IMR-90 (cell line): ENCODE results near the gene TTC28. TPM values are rescaled to one million over a fixed set of nuclear protein-coding genes. Genes with fewer than 3 reads are reported as not detected.

ENCODE experiments used
- ATAC-seq: fragments of 200-7000 bp; cut with Tn5 transposase; 2 replicates; pipeline ENCODE4 v1.9.1; 2020; ENCODE audit warnings: low read depth, mild to moderate bottlenecking, moderate library complexity
- BruUV-seq: library from RNA; stranded (reverse); fragments of 400-500 nt; replicated peaks from 2 replicates; lab custom pipeline; 2021; lab: Mats Ljungman, UMichigan
- CTCF ChIA-PET: fragments of 300-600 bp; formaldehyde crosslinking; extraction: SDS; loops from one replicate; lab custom pipeline; 2021; ENCODE audit warnings: antibody characterized with exemption; lab: Yijun Ruan, JAX
- POLR2A ChIA-PET: fragments of 300-600 bp; sonication (Branson Sonifier 250); formaldehyde crosslinking; loops from one replicate; lab custom pipeline; 2022; ENCODE audit warnings: antibody characterized with exemption; ENCODE audit not compliant: unreplicated experiment; lab: Charles Lee
- DNase-seq: peaks from one replicate; pipeline ENCODE4 v3.0.0; 2013
- H2AFZ ChIP-seq: replicated peaks from 2 replicates; pipeline ENCODE3; 2013; ENCODE audit warnings: low read length, mild to moderate bottlenecking; ENCODE audit not compliant: poor library complexity
- H2AK5ac ChIP-seq: 2 replicates; pipeline ENCODE4 v1.6.1; 2013; ENCODE audit warnings: low read depth, low read length, inconsistent platforms
- H2AK9ac ChIP-seq: replicated peaks from 2 replicates; pipeline ENCODE3; 2013; ENCODE audit warnings: mild to moderate bottlenecking, low read depth, low read length, moderate library complexity; ENCODE audit not compliant: poor library complexity
- H2BK120ac ChIP-seq: 2 replicates; pipeline ENCODE4 v1.6.1; 2013; ENCODE audit warnings: low read depth, low read length, inconsistent platforms
- H2BK15ac ChIP-seq: 3 replicates; pipeline ENCODE4 v1.6.1; 2013; ENCODE audit warnings: low read depth, low read length, inconsistent platforms
- H2BK20ac ChIP-seq: 2 replicates; pipeline ENCODE4 v1.6.1; 2013; ENCODE audit warnings: low read depth, mild to moderate bottlenecking, inconsistent platforms, low read length, moderate library complexity
- H2BK5ac ChIP-seq: 2 replicates; pipeline ENCODE4 v1.6.1; 2013; ENCODE audit warnings: mild to moderate bottlenecking, low read depth, low read length, inconsistent platforms; ENCODE audit not compliant: poor library complexity, severe bottlenecking
- H3K14ac ChIP-seq: replicated peaks from 2 replicates; pipeline ENCODE4 v1.6.1; 2013; ENCODE audit warnings: low read depth, low read length, inconsistent platforms
- H3K18ac ChIP-seq: 2 replicates; pipeline ENCODE4 v1.6.1; 2013; ENCODE audit warnings: low read depth, low read length, control low read depth
- H3K23ac ChIP-seq: 2 replicates; pipeline ENCODE4 v1.6.1; 2013; ENCODE audit warnings: low read depth, low read length, inconsistent platforms
- H3K27ac ChIP-seq: 2 replicates; pipeline ENCODE4 v1.5.1; 2013; ENCODE audit warnings: mild to moderate bottlenecking, control low read depth, low read length; ENCODE audit not compliant: insufficient read depth
- H3K27me3 ChIP-seq: 2 replicates; pipeline ENCODE4 v1.6.1; 2013; ENCODE audit warnings: low read length; ENCODE audit not compliant: control insufficient read depth, insufficient read depth
- H3K36me3 ChIP-seq: 2 replicates; pipeline ENCODE4 v1.6.1; 2013; ENCODE audit warnings: low read length, mixed read lengths; ENCODE audit not compliant: control insufficient read depth, insufficient read depth
- H3K4ac ChIP-seq: 2 replicates; pipeline ENCODE4 v1.6.1; 2013; ENCODE audit warnings: low read depth, low read length, inconsistent platforms
- H3K4me1 ChIP-seq: 2 replicates; pipeline ENCODE4 v1.6.1; 2013; ENCODE audit warnings: low read length, mixed read lengths; ENCODE audit not compliant: control insufficient read depth, insufficient read depth
- H3K4me2 ChIP-seq: 2 replicates; pipeline ENCODE4 v1.6.1; 2013; ENCODE audit warnings: low read depth, mild to moderate bottlenecking, control low read depth, low read length, moderate library complexity
- H3K4me3 ChIP-seq: 2 replicates; pipeline ENCODE4 v1.5.1; 2013; ENCODE audit warnings: low read depth, mild to moderate bottlenecking, control low read depth, low read length, moderate library complexity; ENCODE audit not compliant: insufficient read depth
- H3K56ac ChIP-seq: 2 replicates; pipeline ENCODE4 v1.6.1; 2013; ENCODE audit warnings: low read length, inconsistent platforms; ENCODE audit not compliant: insufficient read depth; ENCODE audit errors: extremely low read depth
- H3K79me1 ChIP-seq, 2 experiments: 2 replicates each; pipeline ENCODE4 v1.6.1; 2013; ENCODE audit warnings: low read length in 2 of 2, inconsistent platforms in 1 of 2, low read depth in 1 of 2
- H3K9ac ChIP-seq: 2 replicates; pipeline ENCODE4 v1.6.1; 2013; ENCODE audit warnings: low read depth, low read length, control low read depth
- H3K9me1 ChIP-seq: 2 replicates; pipeline ENCODE4 v1.6.1; 2013; ENCODE audit warnings: low read length, inconsistent platforms; ENCODE audit not compliant: insufficient read depth
- H3K9me3 ChIP-seq: 2 replicates; pipeline ENCODE4 v1.6.1; 2013; ENCODE audit warnings: low read length; ENCODE audit not compliant: control insufficient read depth, insufficient read depth
- H4K20me1 ChIP-seq: 2 replicates; pipeline ENCODE4 v1.6.1; 2013; ENCODE audit warnings: low read length, inconsistent platforms; ENCODE audit not compliant: insufficient read depth
- H4K5ac ChIP-seq: 2 replicates; pipeline ENCODE4 v1.6.1; 2013; ENCODE audit warnings: mild to moderate bottlenecking, low read depth, low read length, control low read depth
- H4K8ac ChIP-seq, 2 experiments: 2 replicates each; pipeline ENCODE4 v1.6.1; 2013; ENCODE audit warnings: low read depth in 2 of 2, low read length in 2 of 2, control low read depth in 1 of 2, inconsistent platforms in 1 of 2
- H4K91ac ChIP-seq: 2 replicates; pipeline ENCODE4 v1.6.1; 2013; ENCODE audit warnings: low read depth, low read length, inconsistent platforms; ENCODE audit not compliant: insufficient read depth
- CHD1 ChIP-seq: IDR thresholded peaks from 2 replicates; pipeline ENCODE4 v1.6.1; 2012; ENCODE audit warnings: low read depth, low read length, improper control_type of control experiment
- ELK1 ChIP-seq: fragments of 150-350 bp; IDR thresholded peaks from 2 replicates; pipeline ENCODE4 v1.6.1; 2016; ENCODE audit warnings: low read depth, mild to moderate bottlenecking, low read length, moderate library complexity, borderline replicate concordance
- MAFK ChIP-seq: IDR thresholded peaks from 2 replicates; pipeline ENCODE4 v1.6.1; 2012; ENCODE audit warnings: low read depth, low read length, improper control_type of control experiment
- RFX5 ChIP-seq: IDR thresholded peaks from 2 replicates; pipeline ENCODE4 v1.8.0; 2012; ENCODE audit warnings: low read depth, mild to moderate bottlenecking, low read length, moderate library complexity
- WGBS, 2 experiments: methylation state at CpG; one replicate each; pipeline versions ENCODE4 v1.1.5 to v1.1.7; 2013; ENCODE audit warnings: missing lambda C conversion rate in 2 of 2; ENCODE audit not compliant: insufficient read length in 1 of 2; ENCODE audit errors: extremely low coverage in 2 of 2; 5-methylcytosine and 5-hydroxymethylcytosine counted together
- dilution Hi-C: fragments of 300-500 bp; cut with HindIII; formaldehyde crosslinking; loops from one replicate; pipeline ENCODE4 v1.14.3; 2018; ENCODE audit warnings: low sequenced_read_pairs; ENCODE audit not compliant: unreplicated experiment
- in situ Hi-C: fragments of 300-500 bp; cut with MboI; formaldehyde crosslinking; loops from 3 replicates; pipeline ENCODE4 v1.14.3; 2019; ENCODE audit warnings: low sequenced_read_pairs, inconsistent platforms, mixed read lengths
- intact Hi-C: fragments of 100-400 bp; cut with micrococcal nuclease; formaldehyde crosslinking; loops from 2 replicates; pipeline ENCODE4 v1.10.0; 2022
- polyA plus RNA-seq, 3 experiments: library from polyadenylated mRNA; depleted of rRNA; stranded (reverse); fragments of >200 nt; gene quantifications; 2 replicates each; pipeline ENCODE4 v1.2.3, GENCODE V29; 2012; ENCODE audit warnings: low replicate concordance in 1 of 3
- total RNA-seq: library from RNA; depleted of rRNA; stranded (reverse); fragments of >200 nt; gene quantifications from 2 replicates; pipeline ENCODE4 v1.2.3, GENCODE V29; 2012

The TTC28 gene
- total and polyA plus RNA-seq, 2 of the 4 experiments (the other 2 are of a cell fraction) = 5.6 to 13.3 TPM

- H3K27me3 ChIP-seq = no peaks in the 10 kb centered on the region
- peaks cover 19% of the 10 kb centered on the region for H3K36me3 ChIP-seq
- H2BK120ac ChIP-seq = no peak overlapping the region
- H3K56ac ChIP-seq = no peak overlapping the region
- H3K79me1 ChIP-seq = no peaks in the 10 kb centered on the region
- no peak overlapping the region for H2BK20ac ChIP-seq
- peaks cover 13% of the 10 kb centered on the region for H3K4me1 ChIP-seq
- no peak overlapping the region for H4K91ac ChIP-seq
- peaks cover 18% of the 10 kb centered on the region for H4K20me1 ChIP-seq
- intact Hi-C loops = no loop called here
- 91% methylated on average over 8 of the region's 12 CpGs; no CpG with 5 or more reads in 1 of the 2 experiments for WGBS, 2 experiments
- H3K27ac ChIP-seq = no peak overlapping the region
- TF ChIP-seq RFX5 (no peak), MAFK (no peak), CHD1 (no peak), ELK1 (no peak)
- H3K4me3 ChIP-seq = no peak overlapping the region
- no peak overlapping the region for H4K8ac ChIP-seq
- no TSS peak for BruUV-seq
- no peak overlapping the region for H2AK9ac ChIP-seq
- no peak overlapping the region for H2BK15ac ChIP-seq
- no peak for ATAC-seq
- POLR2A ChIA-PET = no interaction called here
- H4K5ac ChIP-seq = no peak overlapping the region
- in situ Hi-C loops = loop anchor here (25.0 kb wide), 1 partner anchor 1255 kb away; no protein-coding TSS in a partner anchor
- no peak overlapping the region for H3K18ac ChIP-seq
- H2AFZ ChIP-seq = no peak overlapping the region
- CTCF ChIA-PET = no interaction called here
- no peak overlapping the region for H3K4me2 ChIP-seq
- no peak for DNase-seq
- no peak overlapping the region for H3K9ac ChIP-seq
- no peak overlapping the region for H2AK5ac ChIP-seq
- no peak overlapping the region for H3K23ac ChIP-seq
- no peak overlapping the region for H3K14ac ChIP-seq
- no peak overlapping the region for H2BK5ac ChIP-seq
- no peak overlapping the region for H3K4ac ChIP-seq
- dilution Hi-C loops = no loop called here
- no peaks in the 10 kb centered on the region for H3K9me1 ChIP-seq
- no peaks in the 10 kb centered on the region for H3K9me3 ChIP-seq
These were observed 662.7 kb downstream of the TTC28 start for GRCh38 chr22:28016781-28017557.
